SU-DHL-6 (cell line): ENCODE measurements around the gene RPS6KA2.

Experiments
- H2AFZ ChIP-seq: fragments of 200-600 bp; sonication (generic); 2 replicates; pipeline ENCODE4 v1.6.1; 2014; ENCODE audit warnings: low read depth, mild to moderate bottlenecking, moderate library complexity, mixed read lengths, antibody characterized with exemption, low read length; ENCODE audit not compliant: severe bottlenecking
- H3F3A ChIP-seq: fragments of 200-600 bp; shearing (Covaris generic); 2 replicates; pipeline ENCODE4 v1.6.0; 2016; ENCODE audit warnings: antibody characterized with exemption, mild to moderate bottlenecking; ENCODE audit not compliant: insufficient read depth
- H3K27ac ChIP-seq: fragments of 200-600 bp; sonication (generic); 2 replicates; pipeline ENCODE4 v1.5.1; 2016; ENCODE audit warnings: low read depth, mild to moderate bottlenecking, low read length, moderate library complexity, mixed read lengths
- H3K27me3 ChIP-seq: fragments of 200-600 bp; sonication (generic), shearing (Covaris generic); 2 replicates; pipeline ENCODE4 v1.6.0; 2014; ENCODE audit warnings: mild to moderate bottlenecking, low read length
- H3K36me3 ChIP-seq: fragments of 200-600 bp; sonication (generic); 2 replicates; pipeline ENCODE4 v1.6.1; 2014; ENCODE audit warnings: mild to moderate bottlenecking, low read length, mixed read lengths
- H3K4me2 ChIP-seq: fragments of 300-600, 200-600 bp; shearing (Covaris generic), sonication (generic); 2 replicates; pipeline ENCODE4 v1.6.0; 2014; ENCODE audit warnings: low read length, low read depth, mild to moderate bottlenecking; ENCODE audit not compliant: poor library complexity, severe bottlenecking
- H3K4me3 ChIP-seq: fragments of 200-600 bp; sonication (generic); 2 replicates; pipeline ENCODE4 v1.5.1; 2014; ENCODE audit warnings: antibody characterized with exemption, low read length, mild to moderate bottlenecking, mixed read lengths; ENCODE audit not compliant: insufficient read depth, poor library complexity, severe bottlenecking
- H3K79me2 ChIP-seq: fragments of 200-600 bp; sonication (generic); 2 replicates; pipeline ENCODE4 v1.6.1; 2014; ENCODE audit warnings: mild to moderate bottlenecking, low read length, moderate library complexity; ENCODE audit not compliant: insufficient read depth
- H3K9ac ChIP-seq: fragments of 200-600 bp; sonication (generic); 2 replicates; pipeline ENCODE4 v1.7.0; 2014; ENCODE audit warnings: mild to moderate bottlenecking, low read length
- H3K9me2 ChIP-seq: fragments of 200-600 bp; sonication (generic); replicated peaks from 2 replicates; pipeline ENCODE4 v1.6.1; 2014; ENCODE audit warnings: low read length; ENCODE audit not compliant: insufficient read depth
- H3K9me3 ChIP-seq: fragments of 200-600 bp; sonication (generic); 2 replicates; pipeline ENCODE4 v1.6.1; 2014; ENCODE audit warnings: low read length, mixed read lengths; ENCODE audit not compliant: insufficient read depth
- H4K20me1 ChIP-seq: fragments of 200-600 bp; sonication (generic); 2 replicates; pipeline ENCODE4 v1.6.1; 2014; ENCODE audit warnings: low read depth, mild to moderate bottlenecking, antibody characterized with exemption, low read length, moderate library complexity, mixed read lengths
- CTCF ChIP-seq: fragments of 200-600 bp; sonication (generic); IDR thresholded peaks from one replicate; pipeline ENCODE4 v1.5.1; 2017; ENCODE audit warnings: antibody characterized with exemption, mild to moderate bottlenecking, low read length, moderate library complexity; ENCODE audit not compliant: insufficient read depth, poor library complexity, severe bottlenecking
- EZH2phosphoT487 ChIP-seq: fragments of 200-600 bp; sonication (generic), shearing (Covaris generic); conservative IDR thresholded peaks from 2 replicates; pipeline ENCODE4 v1.6.1; 2018; ENCODE audit warnings: mild to moderate bottlenecking, antibody characterized with exemption, low read length, moderate library complexity, mixed read lengths

Gene RPS6KA2

GRCh38 chr6:166559662-166560061 is 67.4 kb downstream of the RPS6KA2 start:
- H3K36me3 ChIP-seq, result no peaks in the 10 kb centered on the region
- no peak overlapping the region for H3K4me3 ChIP-seq
- no peaks in the 10 kb centered on the region for H3K9me2 ChIP-seq
- no peaks in the 10 kb centered on the region for H3K79me2 ChIP-seq
- no peak overlapping the region for H3K27ac ChIP-seq
- no peak overlapping the region for H3K4me2 ChIP-seq
- no peaks in the 10 kb centered on the region for H4K20me1 ChIP-seq
- TF ChIP-seq EZH2phosphoT487, result no peak
- TF ChIP-seq CTCF, result no peak
- no peaks in the 10 kb centered on the region for H3F3A ChIP-seq
- no peak overlapping the region for H3K9ac ChIP-seq
- no peaks in the 10 kb centered on the region for H3K27me3 ChIP-seq
- no peaks in the 10 kb centered on the region for H3K9me3 ChIP-seq
- H2AFZ ChIP-seq, result no peak overlapping the region

- H2AFZ ChIP-seq, result no peak overlapping the region
- no peak overlapping the region for H3K4me2 ChIP-seq
- H3K36me3 ChIP-seq, result no peaks in the 10 kb centered on the region
- no peaks in the 10 kb centered on the region for H3K79me2 ChIP-seq
- no peaks in the 10 kb centered on the region for H4K20me1 ChIP-seq
- TF ChIP-seq EZH2phosphoT487, result no peak
- TF ChIP-seq CTCF, result no peak
- H3K4me3 ChIP-seq, result no peak overlapping the region
- H3F3A ChIP-seq, result no peaks in the 10 kb centered on the region
- no peaks in the 10 kb centered on the region for H3K9me3 ChIP-seq
- no peaks in the 10 kb centered on the region for H3K27me3 ChIP-seq
- H3K9me2 ChIP-seq, result no peaks in the 10 kb centered on the region
- H3K9ac ChIP-seq, result no peak overlapping the region
- H3K27ac ChIP-seq, result no peak overlapping the region
Observed at GRCh38 chr6:166559211-166559610, 67.8 kb downstream of the RPS6KA2 start.

- H4K20me1 ChIP-seq, result no peaks in the 10 kb centered on the region
- no peaks in the 10 kb centered on the region for H3F3A ChIP-seq
- no peak overlapping the region for H2AFZ ChIP-seq
- H3K9ac ChIP-seq, result no peak overlapping the region
- H3K27me3 ChIP-seq, result no peaks in the 10 kb centered on the region
- H3K4me3 ChIP-seq, result no peak overlapping the region
- TF ChIP-seq CTCF (no peak), EZH2phosphoT487 (no peak)
- H3K36me3 ChIP-seq, result no peaks in the 10 kb centered on the region
- H3K9me2 ChIP-seq, result no peaks in the 10 kb centered on the region
- no peaks in the 10 kb centered on the region for H3K9me3 ChIP-seq
- no peaks in the 10 kb centered on the region for H3K79me2 ChIP-seq
- no peak overlapping the region for H3K4me2 ChIP-seq
- H3K27ac ChIP-seq, result no peak overlapping the region
Observed at GRCh38 chr6:166558156-166559005, 68.7 kb downstream of the RPS6KA2 start.
